HCT116 (cell line): ENCODE measurements around the gene SIX2. TPM values are rescaled to one million over a fixed set of nuclear protein-coding genes. Genes with fewer than 3 reads are reported as not detected.

Experiments used
- ATAC-seq: fragments of 200-7000 bp; cut with Tn5 transposase; 2 replicates; pipeline ENCODE4 v1.9.1; 2020; ENCODE audit warnings: mild to moderate bottlenecking, moderate library complexity
- BruUV-seq: library from RNA; stranded (reverse); fragments of 400-500 nt; replicated peaks from 2 replicates; lab custom pipeline; 2021; lab: Mats Ljungman, UMichigan
- CTCF ChIA-PET: fragments of 300-600 bp; sonication (Branson Sonifier 250); formaldehyde crosslinking; loops from one replicate; lab custom pipeline; 2021; ENCODE audit warnings: antibody characterized with exemption; lab: Charles Lee
- POLR2A ChIA-PET: fragments of 300-600, 350-600 bp; sonication (Branson Sonifier 250); formaldehyde crosslinking; loops from one replicate; lab custom pipeline; 2021; ENCODE audit warnings: antibody characterized with exemption; lab: Charles Lee
- RAD21 ChIA-PET, 2 experiments: fragments of 300-600 bp; sonication (Branson Sonifier 250); formaldehyde crosslinking; loops; one replicate each; lab custom pipeline; 2023; ENCODE audit warnings: low total read pairs in 2 of 2; ENCODE audit not compliant: uncharacterized antibody in 2 of 2, unreplicated experiment in 2 of 2, low non-redundant PET in 1 of 2; lab: Charles Lee
- DNase-seq: peaks from one replicate; pipeline ENCODE4 v3.0.0-alpha.2; 2010; ENCODE audit warnings: low read depth, low spot score
- H2AFZ ChIP-seq: fragments of 200-600 bp; shearing (Covaris generic), sonication (generic); 2 replicates; pipeline ENCODE4 v1.6.1; 2017; ENCODE audit warnings: low read depth, mixed run types, mixed read lengths, antibody characterized with exemption, low read length; ENCODE audit not compliant: poor library complexity, severe bottlenecking
- H3K27ac ChIP-seq: 2 replicates; pipeline ENCODE4 v1.5.1; 2012; ENCODE audit warnings: low read depth, low read length
- H3K27me3 ChIP-seq: fragments of 200-600 bp; sonication (generic); 2 replicates; pipeline ENCODE4 v1.6.1; 2016; ENCODE audit warnings: mixed run types, low read length, mixed read lengths; ENCODE audit not compliant: insufficient read depth
- H3K36me3 ChIP-seq, 2 experiments: fragments of 200-500 bp in 1 of 2; fragments of 200-600 bp in 1 of 2; sonication (Bioruptor generic) in 1 of 2; sonication (generic) in 1 of 2; 2 replicates each; pipeline versions ENCODE4 v1.5.1 to v1.6.1; 2014 to 2016; ENCODE audit warnings: low read length in 2 of 2, inconsistent platforms in 1 of 2, mixed read lengths in 1 of 2, mixed run types in 1 of 2; ENCODE audit not compliant: insufficient read depth in 2 of 2, control insufficient read depth in 1 of 2
- H3K4me1 ChIP-seq, 2 experiments: fragments of 200-600 bp in 1 of 2; sonication (generic) in 1 of 2; 2 replicates each; pipeline versions ENCODE4 v1.5.1 to v1.6.1; 2012 to 2017; ENCODE audit warnings: low read length in 2 of 2, inconsistent platforms in 1 of 2, mild to moderate bottlenecking in 1 of 2, mixed read lengths in 1 of 2, mixed run types in 1 of 2, moderate library complexity in 1 of 2; ENCODE audit not compliant: insufficient read depth in 2 of 2, control insufficient read depth in 1 of 2
- H3K4me2 ChIP-seq: fragments of 200-600 bp; sonication (generic); 2 replicates; pipeline ENCODE4 v1.6.1; 2017; ENCODE audit warnings: mixed run types, low read length, mixed read lengths
- H3K4me3 ChIP-seq, 2 experiments: fragments of 200-600 bp in 1 of 2; sonication (generic) in 1 of 2; replicated peaks in 1 of 2; 2 replicates each; pipeline ENCODE4 v1.5.1; 2011 to 2016; ENCODE audit warnings: low read length in 2 of 2, control low read depth in 1 of 2, low read depth in 1 of 2, mild to moderate bottlenecking in 1 of 2, mixed read lengths in 1 of 2, mixed run types in 1 of 2
- H3K79me2 ChIP-seq: fragments of 200-600 bp; sonication (generic); 2 replicates; pipeline ENCODE4 v1.6.1; 2017; ENCODE audit warnings: mild to moderate bottlenecking, mixed run types, low read length, moderate library complexity, mixed read lengths; ENCODE audit not compliant: insufficient read depth
- H3K9ac ChIP-seq: fragments of 200-600 bp; sonication (generic); 2 replicates; pipeline ENCODE4 v1.6.1; 2016; ENCODE audit warnings: low read length, mixed read lengths
- H3K9me2 ChIP-seq: fragments of 200-600 bp; sonication (generic), shearing (Covaris generic); 2 replicates; pipeline ENCODE4 v1.6.1; 2017; ENCODE audit warnings: mixed run types, mild to moderate bottlenecking, moderate library complexity; ENCODE audit not compliant: insufficient read depth
- H3K9me3 ChIP-seq, 2 experiments: fragments of 200-500 bp in 1 of 2; fragments of 200-600 bp in 1 of 2; sonication (Bioruptor generic) in 1 of 2; sonication (generic) in 1 of 2; 2 replicates each; pipeline ENCODE4 v1.6.1; 2014 to 2017; ENCODE audit warnings: low read length in 2 of 2, mixed read lengths in 2 of 2, inconsistent platforms in 1 of 2, low read depth in 1 of 2, mild to moderate bottlenecking in 1 of 2, mixed run types in 1 of 2, moderate library complexity in 1 of 2; ENCODE audit not compliant: control insufficient read depth in 1 of 2, insufficient read depth in 1 of 2
- H4K20me1 ChIP-seq: fragments of 200-600 bp; sonication (generic), shearing (Covaris generic); 2 replicates; pipeline ENCODE4 v1.6.1; 2017; ENCODE audit warnings: mixed run types, mild to moderate bottlenecking, moderate library complexity; ENCODE audit not compliant: insufficient read depth
- CEBPB ChIP-seq: IDR thresholded peaks from 2 replicates; pipeline ENCODE4 v1.6.1; 2012; ENCODE audit warnings: low read depth
- CTCF ChIP-seq, 3 experiments: fragments of 200-600 bp in 1 of 3; sonication (generic) in 1 of 3; IDR thresholded peaks in 2 of 3; conservative IDR thresholded peaks in 1 of 3; 2 replicates each; pipeline ENCODE4 v1.5.1; 2012 to 2017; ENCODE audit warnings: low read depth in 2 of 3, low read length in 2 of 3, antibody characterized with exemption in 1 of 3, borderline replicate concordance in 1 of 3, control low read depth in 1 of 3, mild to moderate bottlenecking in 1 of 3, mixed read lengths in 1 of 3, mixed run types in 1 of 3, moderate library complexity in 1 of 3; ENCODE audit not compliant: insufficient read depth in 1 of 3
- EGR1 ChIP-seq: IDR thresholded peaks from 2 replicates; pipeline ENCODE4 v1.6.1; 2012; ENCODE audit warnings: low read depth
- ELF1 ChIP-seq: IDR thresholded peaks from 2 replicates; pipeline ENCODE4 v1.6.1; 2012; ENCODE audit warnings: low read depth, borderline replicate concordance
- EZH2 ChIP-seq: fragments of 200-600 bp; sonication (generic); IDR thresholded peaks from 2 replicates; pipeline ENCODE4 v1.6.1; 2017; ENCODE audit warnings: antibody characterized with exemption, mixed run types
- EZH2phosphoT487 ChIP-seq: fragments of 200-600 bp; IDR thresholded peaks from 2 replicates; pipeline ENCODE4 v1.6.1; 2018; ENCODE audit warnings: antibody characterized with exemption, borderline replicate concordance
- FOSL1 ChIP-seq: IDR thresholded peaks from 2 replicates; pipeline ENCODE4 v1.6.1; 2012; ENCODE audit warnings: low read depth
- JUND ChIP-seq: IDR thresholded peaks from 2 replicates; pipeline ENCODE4 v1.6.1; 2012
- POLR2A ChIP-seq: IDR thresholded peaks from 2 replicates; pipeline ENCODE4 v1.7.0; 2011; ENCODE audit warnings: borderline replicate concordance; ENCODE audit not compliant: insufficient read depth, insufficient read length; ENCODE audit errors: extremely low read depth
- POLR2AphosphoS5 ChIP-seq: IDR thresholded peaks from 2 replicates; pipeline ENCODE4 v1.6.1; 2011; ENCODE audit warnings: mild to moderate bottlenecking, low read depth, low read length, moderate library complexity
- RAD21 ChIP-seq: IDR thresholded peaks from 2 replicates; pipeline ENCODE4 v1.6.1; 2012; ENCODE audit warnings: low read depth, mild to moderate bottlenecking
- SP1 ChIP-seq: IDR thresholded peaks from 2 replicates; pipeline ENCODE4 v1.6.1; 2012; ENCODE audit warnings: low read depth
- SRF ChIP-seq: IDR thresholded peaks from 2 replicates; pipeline ENCODE4 v1.6.1; 2012; ENCODE audit warnings: low read depth
- TCF7L2 ChIP-seq: IDR thresholded peaks from 2 replicates; pipeline ENCODE4 v1.7.0; 2011; ENCODE audit warnings: borderline replicate concordance, inconsistent platforms; ENCODE audit not compliant: insufficient read depth, insufficient read length; ENCODE audit errors: extremely low read depth
- ZNF274 ChIP-seq: fragments of 200-500 bp; sonication (Bioruptor generic); IDR thresholded peaks from 2 replicates; pipeline ENCODE4 v1.6.1; 2014; ENCODE audit warnings: mild to moderate bottlenecking, low read depth, low read length, inconsistent platforms
- intact Hi-C: fragments of 100-400 bp; cut with micrococcal nuclease; formaldehyde crosslinking; loops from 2 replicates; pipeline ENCODE4 v1.10.0; 2022
- total RNA-seq: library from RNA; stranded (reverse); gene quantifications from one replicate; pipeline ENCODE4 v1.2.1, GENCODE V29; 2021; ENCODE audit not compliant: unreplicated experiment
- TF ChIP-seq, protein P1 (sequence below): IDR thresholded peaks from 2 replicates; pipeline ENCODE4 v1.6.1; 2011; ENCODE audit warnings: mild to moderate bottlenecking, low read length, moderate library complexity; ENCODE audit not compliant: insufficient replicate concordance; ENCODE audit errors: extremely low read depth

SIX2 gene
- total RNA-seq, 1 experiment from 2014 or later: 0.54 TPM

DNA sequence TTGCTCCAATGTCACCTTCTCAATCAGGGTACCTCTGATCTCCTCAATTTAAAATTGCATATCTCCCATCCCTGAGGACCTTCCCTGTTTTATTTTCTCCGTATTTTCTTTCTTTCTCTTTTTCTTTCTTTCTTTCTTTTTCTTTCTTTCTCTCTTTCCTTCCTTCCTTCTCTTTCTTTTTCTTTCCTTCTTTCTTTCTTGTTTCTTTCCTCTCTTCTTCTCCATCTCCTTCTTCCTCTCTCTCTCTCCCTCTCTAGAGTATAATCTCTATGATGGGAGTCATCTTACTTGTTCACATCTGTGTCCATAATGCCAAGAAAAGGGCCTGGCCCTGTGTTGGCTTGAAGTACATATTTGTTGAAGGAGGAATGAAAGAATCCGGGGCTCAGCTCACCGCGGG, 21.3 kb upstream of the SIX2 start:
- H3K4me2 ChIP-seq: no peak overlapping the region
- H3K9me2 ChIP-seq: no peaks in the 10 kb centered on the region
- no peaks in the 10 kb centered on the region for H3K9me3 ChIP-seq
- no peak for TF ChIP-seq CTCF (IDR thresholded peaks at IDR 0.05 in 2 of 3, conservative IDR thresholded peaks at IDR 0.05 in 1 of 3; ENCODE audit: borderline replicate concordance in 1 of 3, insufficient read depth in 1 of 3, low read depth in 2 of 3, low read length in 2 of 3)
- TF ChIP-seq JUND: no peak
- TF ChIP-seq EGR1: no peak
- TF ChIP-seq FOSL1: no peak
- TF ChIP-seq SRF: no peak
- no peak for TF ChIP-seq ELF1
- no peak for TF ChIP-seq RAD21
- no peak for TF ChIP-seq SP1
- no peak for TF ChIP-seq CEBPB
- TF ChIP-seq, protein P1, sequence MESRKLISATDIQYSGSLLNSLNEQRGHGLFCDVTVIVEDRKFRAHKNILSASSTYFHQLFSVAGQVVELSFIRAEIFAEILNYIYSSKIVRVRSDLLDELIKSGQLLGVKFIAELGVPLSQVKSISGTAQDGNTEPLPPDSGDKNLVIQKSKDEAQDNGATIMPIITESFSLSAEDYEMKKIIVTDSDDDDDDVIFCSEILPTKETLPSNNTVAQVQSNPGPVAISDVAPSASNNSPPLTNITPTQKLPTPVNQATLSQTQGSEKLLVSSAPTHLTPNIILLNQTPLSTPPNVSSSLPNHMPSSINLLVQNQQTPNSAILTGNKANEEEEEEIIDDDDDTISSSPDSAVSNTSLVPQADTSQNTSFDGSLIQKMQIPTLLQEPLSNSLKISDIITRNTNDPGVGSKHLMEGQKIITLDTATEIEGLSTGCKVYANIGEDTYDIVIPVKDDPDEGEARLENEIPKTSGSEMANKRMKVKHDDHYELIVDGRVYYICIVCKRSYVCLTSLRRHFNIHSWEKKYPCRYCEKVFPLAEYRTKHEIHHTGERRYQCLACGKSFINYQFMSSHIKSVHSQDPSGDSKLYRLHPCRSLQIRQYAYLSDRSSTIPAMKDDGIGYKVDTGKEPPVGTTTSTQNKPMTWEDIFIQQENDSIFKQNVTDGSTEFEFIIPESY: no peak
- TF ChIP-seq POLR2A: no peak
- no peak for TF ChIP-seq POLR2AphosphoS5
- TF ChIP-seq EZH2phosphoT487: no peak
- no peak for TF ChIP-seq ZNF274
- TF ChIP-seq EZH2: no peak
- TF ChIP-seq TCF7L2: no peak
- no peak overlapping the region for H3K4me3 ChIP-seq
- peaks cover 0 to 6% of the 10 kb centered on the region in 2 experiments; a peak in 2 of 4 replicates for H3K4me1 ChIP-seq
- ChIA-PET RAD21 (no interaction called here), POLR2A (no interaction called here), CTCF (interaction anchor here (0.6 kb wide), 1 partner anchor 464 kb away, joined by 3 read pairs; no protein-coding TSS in a partner anchor)
- H3K27me3 ChIP-seq: no peaks in the 10 kb centered on the region
- BruUV-seq: no TSS peak
- no peaks in the 10 kb centered on the region for H3K79me2 ChIP-seq
- no peaks in the 10 kb centered on the region for H3K36me3 ChIP-seq
- no peak overlapping the region for H3K9ac ChIP-seq
- no peaks in the 10 kb centered on the region for H4K20me1 ChIP-seq
- ATAC-seq: no peak
- intact Hi-C loops: no loop called here
- no peak overlapping the region for H2AFZ ChIP-seq
- DNase-seq: no peak
- H3K27ac ChIP-seq: no peak overlapping the region
